ENCODE measurements around the gene NRTN.

DNA sequence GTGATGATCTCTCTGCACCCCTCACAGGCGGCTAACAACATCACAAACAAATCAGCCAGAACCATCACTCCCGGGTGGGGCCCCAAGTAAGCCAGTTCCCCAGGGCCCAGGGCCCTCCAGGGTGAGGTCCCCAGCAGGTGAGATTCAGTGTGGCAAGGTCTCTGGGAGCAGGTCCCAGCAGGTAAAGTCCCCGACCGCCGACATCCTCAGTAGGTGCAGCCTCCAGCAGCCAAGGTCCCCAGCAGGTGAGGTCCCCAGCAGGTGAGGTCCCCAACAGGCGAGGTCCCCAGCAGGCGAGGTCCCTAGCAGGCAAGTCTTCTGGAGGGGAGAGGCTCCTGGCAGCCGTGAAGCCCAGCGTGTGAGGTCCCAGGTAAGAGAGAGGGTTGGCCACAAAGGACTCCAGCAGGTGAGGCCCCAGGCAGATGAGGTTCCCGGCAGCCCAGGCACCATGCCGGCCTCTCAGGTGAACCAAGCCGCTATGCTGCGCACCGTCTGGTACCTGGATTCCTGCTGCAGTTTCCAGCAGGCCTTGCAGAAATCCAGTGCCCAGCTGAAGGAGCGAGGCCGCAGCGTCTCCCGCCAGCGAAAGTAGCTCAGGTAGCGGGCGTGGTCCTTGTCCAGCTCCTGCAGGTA is 38.5 kb downstream of the NRTN start:
- TF ChIP-seq CTCF (conservative IDR thresholded peaks at IDR 0.05; ENCODE audit: low read depth, low read length) (no peak), EZH2phosphoT487 (IDR thresholded peaks at IDR 0.05; ENCODE audit: borderline replicate concordance, low read length) (no peak), EZH2 (IDR thresholded peaks at IDR 0.05; ENCODE audit: low read length, unreplicated experiment) (no peak)
